Measurements from ENCODE around the gene TIE1.

The TIE1 gene

DNA sequence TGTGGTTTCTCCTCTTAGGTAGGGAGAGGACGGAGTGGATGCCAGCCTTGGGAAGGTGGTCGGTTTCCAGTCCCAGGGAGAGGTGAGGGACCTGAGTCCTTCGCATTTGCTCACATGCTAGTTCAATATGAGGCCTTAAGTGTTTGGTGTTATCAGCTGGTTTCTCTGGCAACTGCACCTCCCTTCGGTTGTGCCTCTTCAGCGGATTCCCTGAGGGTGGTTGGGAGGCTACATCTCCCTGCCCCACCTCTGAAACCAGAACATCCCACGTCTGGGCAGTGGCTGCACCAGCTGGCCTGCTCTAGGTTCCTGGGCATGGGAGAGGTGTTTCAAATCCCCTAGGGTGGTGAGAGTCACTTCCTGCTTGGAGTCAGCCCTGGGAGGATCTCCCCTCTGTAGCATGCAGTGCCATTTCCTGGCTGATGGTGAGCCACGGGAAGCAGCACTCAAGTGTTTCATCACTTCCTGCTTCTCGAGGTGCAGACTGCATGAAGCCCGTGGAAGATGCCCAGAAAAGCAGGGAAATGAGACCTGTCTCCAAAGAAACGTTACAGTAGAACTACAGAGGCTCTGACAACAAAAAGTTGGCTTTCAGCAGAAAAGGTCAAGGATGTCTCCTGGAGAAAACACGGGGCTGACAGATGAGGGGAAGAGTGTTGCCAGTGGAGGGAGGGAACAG, 26.5 kb upstream of the TIE1 start:
- DNase-seq (ENCODE audit: low read depth) = no peak

- DNase-seq (ENCODE audit: low read depth) = no peak
These were observed 26.0 kb upstream of the TIE1 start for GRCh38 chr1:43274804-43275180.

- DNase-seq (ENCODE audit: low read depth) = no peak
These were observed 24.8 kb upstream of the TIE1 start for GRCh38 chr1:43275826-43276620.

- DNase-seq (ENCODE audit: low read depth) = no peak
These were observed 24.1 kb upstream of the TIE1 start for GRCh38 chr1:43276673-43277072.

GRCh38 chr1:43277116-43277876, 23.5 kb upstream of the TIE1 start:
- no peak for DNase-seq (ENCODE audit: low read depth)

DNA sequence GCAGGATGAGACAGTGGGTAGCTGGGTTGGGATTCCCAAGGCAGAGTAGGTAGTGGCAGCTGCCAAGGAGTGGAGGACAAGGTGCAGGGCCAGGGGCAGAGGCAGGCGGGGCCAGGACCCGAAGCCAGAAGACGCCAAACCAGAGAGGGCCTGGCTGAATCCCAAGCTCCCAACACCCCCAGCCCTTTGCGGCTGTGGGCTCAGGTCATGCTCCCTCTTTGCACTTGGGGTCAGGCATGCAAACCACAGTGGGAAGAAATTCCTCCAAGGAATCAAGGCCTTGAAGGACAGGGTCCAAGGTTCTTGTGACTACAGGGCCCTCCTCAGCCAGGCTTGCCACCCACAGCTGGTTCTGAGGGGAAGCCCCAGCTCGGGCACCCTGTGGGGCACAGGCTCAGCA, 21.6 kb upstream of the TIE1 start:
- DNase-seq (ENCODE audit: low read depth) = no peak

DNA sequence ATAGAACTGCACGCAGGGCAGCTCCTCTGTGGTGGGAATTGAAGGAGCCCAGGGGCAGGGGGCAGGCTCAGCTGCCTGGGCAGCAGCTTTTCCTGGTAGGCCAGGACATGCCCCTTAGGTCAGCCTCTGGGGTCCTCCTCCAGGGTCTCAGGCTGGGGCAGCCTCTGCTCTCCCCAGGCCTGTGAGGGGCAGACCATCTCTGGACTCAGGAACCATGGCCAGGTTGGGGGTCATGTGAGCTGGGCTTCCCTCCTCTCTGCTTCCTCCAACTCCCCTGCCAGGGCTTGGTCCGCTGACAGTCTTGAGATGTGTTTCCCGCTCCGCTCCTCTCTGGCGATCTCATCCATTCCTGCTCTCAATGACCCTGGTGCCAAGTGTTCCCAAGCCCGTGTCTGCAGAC, 21.1 kb upstream of the TIE1 start:
- no peak for DNase-seq (ENCODE audit: low read depth)

- DNase-seq (ENCODE audit: low read depth) = no peak
These were observed 20.1 kb upstream of the TIE1 start for GRCh38 chr1:43280692-43281091.

DNA sequence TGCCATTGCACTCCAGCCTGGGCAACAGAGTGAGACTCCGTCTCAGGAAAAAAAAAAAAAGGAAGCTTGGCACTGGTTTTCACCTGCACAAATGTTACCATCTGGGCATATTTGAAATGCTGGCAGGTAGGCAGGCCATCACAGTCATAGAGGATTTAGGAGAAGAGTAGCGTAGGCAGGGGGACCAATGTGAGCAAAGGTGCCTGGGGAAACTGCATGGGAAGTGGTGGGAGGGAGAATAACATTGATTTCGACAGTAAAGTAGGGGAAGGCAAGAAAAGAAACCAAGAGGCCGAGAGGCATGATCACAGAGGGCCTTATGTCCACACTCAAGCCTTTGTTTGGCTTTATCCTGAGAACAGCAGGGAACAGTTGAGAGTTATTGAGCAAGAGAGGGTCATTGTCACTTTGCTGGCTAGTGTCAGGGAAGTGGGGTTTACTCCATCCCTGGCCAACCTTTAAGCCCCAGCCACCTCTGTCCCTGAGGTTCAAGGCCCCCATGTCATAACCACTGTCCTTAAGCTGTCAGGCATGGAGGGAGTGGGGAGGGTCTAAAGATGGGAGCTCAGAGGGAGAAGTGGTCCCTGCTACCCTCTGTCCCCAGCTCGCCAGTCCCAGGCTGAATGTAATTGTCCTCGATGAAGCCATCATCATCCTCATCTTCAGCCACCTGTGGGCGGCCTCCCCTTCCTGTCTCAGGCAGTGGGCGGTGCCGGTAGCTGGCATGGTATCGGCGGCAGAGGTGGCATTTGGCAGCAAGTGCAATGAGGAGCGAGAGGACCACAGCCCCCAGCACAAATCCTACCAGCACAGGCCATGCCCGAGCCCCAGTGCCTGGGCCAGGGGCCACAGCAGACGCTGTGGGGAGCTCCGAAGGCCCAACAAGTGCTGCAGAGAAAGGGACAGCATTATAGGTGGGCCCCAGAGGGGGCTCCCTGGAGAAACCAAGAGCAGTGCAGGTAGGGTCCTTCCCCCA, 18.3 kb upstream of the TIE1 start:
- DNase-seq (ENCODE audit: low read depth) = no peak

DNA sequence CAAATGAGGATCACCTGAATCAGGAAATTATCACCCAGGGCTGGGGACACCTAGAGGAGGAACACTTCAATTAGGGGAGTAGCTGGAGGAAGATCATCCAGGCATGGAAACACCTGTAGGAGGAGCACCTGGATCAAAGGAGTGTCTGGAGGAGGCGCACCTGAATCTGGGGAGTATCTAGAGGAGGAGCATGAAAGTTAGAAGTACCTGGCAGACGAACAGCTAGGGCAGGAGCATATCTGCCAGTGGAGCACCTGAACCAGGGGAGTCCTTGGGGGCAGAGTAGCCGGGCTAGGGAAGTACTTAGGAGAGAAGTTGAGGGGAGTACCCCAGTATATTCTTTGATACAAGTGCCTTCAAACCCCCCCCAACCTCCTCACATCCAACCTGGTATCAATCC, 16.7 kb upstream of the TIE1 start:
- no peak for DNase-seq (ENCODE audit: low read depth)

GRCh38 chr1:43284546-43285110, 16.2 kb upstream of the TIE1 start:
- DNase-seq (ENCODE audit: low read depth) = no peak

DNA sequence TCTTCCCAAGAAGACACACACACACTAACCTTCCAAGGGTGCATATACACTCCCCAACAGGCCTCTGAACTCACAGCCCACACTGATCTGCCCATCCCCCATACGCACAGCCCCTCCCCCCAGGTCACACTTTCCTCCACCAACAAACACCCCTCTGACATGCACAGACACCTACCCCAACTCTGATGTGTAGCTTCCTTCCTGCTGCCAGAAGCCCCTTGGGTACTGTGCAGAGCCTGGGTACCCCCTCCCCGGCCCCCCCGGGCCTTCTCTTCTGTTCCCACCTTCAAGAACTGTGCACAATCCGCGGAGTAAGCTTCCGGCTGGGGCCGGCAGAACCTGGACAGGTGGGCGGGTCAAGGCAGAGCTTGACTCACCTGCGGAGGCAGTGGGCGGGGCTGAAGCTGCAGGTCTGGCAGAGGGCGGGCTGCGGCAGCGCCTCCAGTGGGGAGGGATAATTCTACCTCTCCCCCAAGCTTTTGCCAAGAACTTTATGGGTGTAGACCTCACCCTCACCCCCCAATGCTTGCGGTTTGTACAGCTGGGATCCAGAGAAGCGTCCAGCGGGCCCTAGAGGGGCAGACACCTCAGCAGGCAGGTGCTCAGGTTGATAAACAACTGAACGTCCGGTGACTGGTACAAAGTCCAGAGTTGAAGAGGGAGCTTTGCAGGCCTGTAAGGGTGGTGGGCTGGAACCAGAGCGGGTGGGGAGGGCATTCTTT, 15.4 kb upstream of the TIE1 start, which contains the start of gene C1orf210:
Gene C1orf210 (minus strand): TSS at position 313 of the 722 bp plus-strand sequence. CDS start 2,311 bp downstream, outside the sequence.
- DNase-seq (ENCODE audit: low read depth) = no peak

GRCh38 chr1:43286115-43286514, 14.7 kb upstream of the TIE1 start:
- DNase-seq (ENCODE audit: low read depth) = no peak

- DNase-seq (ENCODE audit: low read depth) = no peak
These were observed 14.2 kb upstream of the TIE1 start for GRCh38 chr1:43286533-43286932.

DNA sequence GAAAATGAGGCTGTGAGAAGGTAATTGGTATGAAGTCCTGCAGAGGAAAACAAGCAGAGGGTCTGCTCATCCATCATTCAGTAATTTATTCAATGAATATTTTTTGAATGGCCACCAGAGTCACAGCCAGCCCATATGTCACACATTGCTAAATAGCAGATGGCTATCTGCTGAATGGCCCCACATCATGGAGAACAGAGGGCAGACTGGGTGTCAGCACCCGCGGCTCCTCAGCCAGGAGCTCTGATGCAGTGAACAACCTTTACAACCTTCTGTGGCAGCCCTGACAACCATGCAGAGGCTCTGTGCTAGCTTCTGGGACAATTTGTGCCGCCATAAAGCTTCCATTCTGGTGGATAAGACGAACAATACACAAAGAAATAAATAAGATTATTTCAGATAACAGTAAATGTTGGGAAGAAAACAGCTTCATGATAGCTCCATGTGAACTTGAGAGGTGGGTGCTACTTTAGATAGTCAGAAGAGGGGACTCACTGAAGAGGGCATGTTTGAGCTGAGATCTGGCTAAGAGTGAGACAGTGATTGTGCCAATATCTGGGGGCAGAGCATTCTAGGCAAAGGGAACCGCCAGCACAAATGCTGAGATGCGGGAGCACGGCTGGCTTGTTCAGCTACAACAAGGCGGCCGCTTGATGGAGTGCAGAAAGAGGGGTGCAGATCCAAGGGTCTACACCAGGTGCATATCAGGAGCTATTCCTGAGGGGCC, 12.6 kb upstream of the TIE1 start:
- DNase-seq (ENCODE audit: low read depth) = no peak

- DNase-seq (ENCODE audit: low read depth) = no peak
These were observed 11.7 kb upstream of the TIE1 start for GRCh38 chr1:43288785-43289706.

DNA sequence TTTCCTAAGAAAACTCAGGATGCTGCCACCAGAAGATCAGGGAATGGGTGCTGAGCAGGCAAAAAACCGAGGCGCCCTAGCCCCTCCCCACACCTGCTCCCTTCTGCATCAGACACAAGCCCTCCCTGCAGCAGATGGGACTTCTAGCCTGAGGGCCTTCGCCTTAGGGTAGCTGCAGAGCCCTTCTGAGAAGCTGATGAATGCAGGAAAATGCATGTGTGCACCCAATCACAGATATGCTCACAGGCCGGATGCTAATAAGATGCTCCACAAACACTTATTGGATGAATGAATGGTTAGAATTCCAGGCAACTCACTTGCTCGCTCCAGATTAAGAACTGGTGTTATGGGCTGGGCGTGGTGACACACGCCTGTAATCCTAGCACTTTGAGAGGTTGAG, 8.6 kb upstream of the TIE1 start:
- no peak for DNase-seq (ENCODE audit: low read depth)

- DNase-seq (ENCODE audit: low read depth) = no peak
These were observed 8.1 kb upstream of the TIE1 start for GRCh38 chr1:43292679-43293078.

DNA sequence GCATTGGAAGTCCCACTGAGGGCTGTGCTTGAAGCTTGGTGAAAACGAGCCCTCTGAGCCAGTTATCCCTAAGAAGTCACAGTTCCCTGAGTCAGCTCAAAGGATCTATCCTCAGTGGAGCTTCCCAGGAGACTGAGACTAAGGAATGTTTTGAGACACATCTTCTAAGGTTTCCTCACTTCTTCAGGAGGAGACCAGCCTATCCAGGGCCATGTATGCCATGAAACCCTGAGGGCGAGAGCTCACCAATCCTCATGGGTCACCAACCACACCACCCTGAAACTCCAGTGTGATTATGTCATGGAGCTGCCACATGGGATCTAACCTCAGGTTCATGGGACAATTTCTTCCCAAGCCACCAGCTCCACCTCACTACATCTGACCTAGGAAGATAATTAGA, 7.6 kb upstream of the TIE1 start:
- no peak for DNase-seq (ENCODE audit: low read depth)

Measured in stimulated activated CD4-positive, alpha-beta T cell treated with anti-CD3 and anti-CD28 coated beads, Interleukin-2, amount 100 ng/mL, for 4 hours (primary cell).